PFSK-1 (cell line): Measurements from ENCODE around the gene IL2.

Source experiments
- FOXP2 ChIP-seq: optimal IDR thresholded peaks from 2 replicates; pipeline ENCODE3; 2011; ENCODE audit warnings: borderline replicate concordance, control low read depth, inconsistent platforms; ENCODE audit not compliant: insufficient read depth; ENCODE audit errors: extremely low read length, extremely low read depth
- POLR2AphosphoS5 ChIP-seq: IDR thresholded peaks from 2 replicates; pipeline ENCODE4 v1.6.1; 2012; ENCODE audit warnings: low read depth, mild to moderate bottlenecking, control low read depth, low read length, moderate library complexity
- REST ChIP-seq, 2 experiments: IDR thresholded peaks; 2 replicates each; pipeline versions ENCODE4 v1.6.1 to v1.8.0; 2011 to 2012; ENCODE audit warnings: low read depth in 2 of 2, low read length in 2 of 2, control low read depth in 1 of 2, inconsistent platforms in 1 of 2, mild to moderate bottlenecking in 1 of 2, moderate library complexity in 1 of 2; ENCODE audit not compliant: insufficient read depth in 1 of 2
- SIN3A ChIP-seq: IDR thresholded peaks from 2 replicates; pipeline ENCODE4 v1.6.1; 2012; ENCODE audit warnings: mild to moderate bottlenecking, low read length, moderate library complexity, borderline replicate concordance; ENCODE audit not compliant: insufficient read depth
- TAF1 ChIP-seq: IDR thresholded peaks from 2 replicates; pipeline ENCODE4 v1.6.1; 2012; ENCODE audit warnings: low read length, control low read depth, borderline replicate concordance; ENCODE audit not compliant: insufficient read depth

IL2 gene

DNA sequence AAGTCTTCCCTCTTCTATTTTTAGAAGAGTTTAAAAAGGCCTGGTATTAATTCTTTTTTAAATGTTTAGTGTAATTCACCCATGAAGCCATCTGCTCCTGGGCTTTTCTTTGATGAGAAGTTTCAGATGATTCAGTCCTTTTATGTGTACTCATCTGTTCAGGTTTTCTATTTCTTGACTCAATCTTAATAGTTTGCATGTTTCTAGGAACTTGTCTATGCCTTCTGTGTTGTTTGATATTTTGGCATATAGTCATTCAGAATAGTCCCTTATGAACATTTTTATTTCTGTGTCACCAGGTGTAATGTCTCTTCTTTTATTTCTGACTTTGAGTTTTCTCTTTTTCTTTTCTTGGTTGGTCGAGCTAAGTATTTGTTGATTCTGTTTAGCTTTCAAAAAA, 20.2 kb upstream of the IL2 start:
- TF ChIP-seq TAF1 (no peak), REST (IDR thresholded peaks at IDR 0.05; ENCODE audit: insufficient read depth in 1 of 2, low read depth in 2 of 2, low read length in 2 of 2) (no peak), FOXP2 (no peak)

DNA sequence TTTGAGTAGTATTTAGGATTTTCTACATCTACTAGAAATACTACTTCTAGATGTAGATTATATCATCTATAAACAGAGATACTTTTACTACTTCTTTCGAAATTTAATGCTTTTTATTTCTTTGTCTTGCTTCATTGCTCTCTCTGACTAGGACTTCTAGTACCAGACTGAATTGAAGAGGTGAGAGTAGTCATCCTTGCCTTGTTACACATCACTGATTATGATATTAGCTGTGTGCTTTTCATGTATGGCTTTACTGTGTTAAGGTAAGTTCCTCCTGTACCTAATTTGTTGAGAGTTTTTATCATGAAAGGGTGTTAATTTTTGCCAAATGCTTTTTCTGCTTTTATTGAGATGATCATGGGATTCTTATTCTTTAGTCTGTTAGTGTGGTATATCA, 19.6 kb upstream of the IL2 start:
- no peak for TF ChIP-seq REST (IDR thresholded peaks at IDR 0.05; ENCODE audit: insufficient read depth in 1 of 2, low read depth in 2 of 2, low read length in 2 of 2)
- TF ChIP-seq POLR2AphosphoS5 = no peak
- no peak for TF ChIP-seq TAF1
- no peak for TF ChIP-seq SIN3A
- no peak for TF ChIP-seq FOXP2

DNA sequence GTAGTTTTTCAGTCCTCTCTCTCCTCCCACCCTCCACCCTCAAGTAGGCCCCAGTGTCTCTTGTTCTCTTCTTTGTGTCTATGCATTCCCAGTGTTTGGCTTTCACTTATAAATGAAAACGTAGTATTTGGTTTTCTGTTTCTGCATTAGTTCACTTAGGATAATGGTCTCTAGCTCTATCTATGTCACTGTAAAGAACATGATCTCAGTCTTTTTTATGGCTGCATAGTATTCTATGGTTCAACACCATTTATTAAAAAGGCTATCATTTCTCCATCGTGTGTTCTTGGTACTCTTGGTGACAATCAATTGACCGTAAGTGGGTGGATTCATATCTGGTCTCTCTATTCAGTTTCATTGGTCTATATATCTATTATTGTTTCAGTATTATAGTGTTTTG, 18.7 kb upstream of the IL2 start:
- TF ChIP-seq TAF1 = no peak
- TF ChIP-seq FOXP2 = no peak
- no peak for TF ChIP-seq REST (IDR thresholded peaks at IDR 0.05; ENCODE audit: insufficient read depth in 1 of 2, low read depth in 2 of 2, low read length in 2 of 2)
- TF ChIP-seq POLR2AphosphoS5 = no peak

- TF ChIP-seq FOXP2 = no peak
- TF ChIP-seq SIN3A = no peak
Measured at GRCh38 chr4:122469457-122469856, 12.9 kb upstream of the IL2 start.

DNA sequence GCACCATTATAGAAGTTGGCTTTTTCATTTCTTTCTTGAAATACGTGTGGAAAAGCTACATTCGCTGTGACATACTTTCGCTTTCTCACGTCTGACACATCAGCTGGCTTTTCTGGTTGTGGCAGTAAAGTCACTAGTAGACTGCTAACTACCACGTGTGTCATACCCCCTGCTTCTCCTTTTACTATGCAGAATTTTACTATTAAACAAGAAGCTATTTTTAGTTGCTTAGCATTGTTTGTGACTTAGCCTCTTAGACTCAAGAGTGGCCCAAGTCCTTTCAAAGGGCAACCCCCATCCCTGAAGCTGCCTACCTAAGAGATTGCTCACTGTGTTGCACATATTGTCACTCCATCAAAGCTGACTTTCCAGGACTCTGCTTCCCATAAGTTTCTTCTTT, 2.1 kb upstream of the IL2 start:
- TF ChIP-seq SIN3A (no peak), POLR2AphosphoS5 (no peak), FOXP2 (no peak), REST (IDR thresholded peaks at IDR 0.05; ENCODE audit: insufficient read depth in 1 of 2, low read depth in 2 of 2, low read length in 2 of 2) (no peak), TAF1 (no peak)
